ENCODE results near the gene CCNG2.

CCNG2 gene

DNA sequence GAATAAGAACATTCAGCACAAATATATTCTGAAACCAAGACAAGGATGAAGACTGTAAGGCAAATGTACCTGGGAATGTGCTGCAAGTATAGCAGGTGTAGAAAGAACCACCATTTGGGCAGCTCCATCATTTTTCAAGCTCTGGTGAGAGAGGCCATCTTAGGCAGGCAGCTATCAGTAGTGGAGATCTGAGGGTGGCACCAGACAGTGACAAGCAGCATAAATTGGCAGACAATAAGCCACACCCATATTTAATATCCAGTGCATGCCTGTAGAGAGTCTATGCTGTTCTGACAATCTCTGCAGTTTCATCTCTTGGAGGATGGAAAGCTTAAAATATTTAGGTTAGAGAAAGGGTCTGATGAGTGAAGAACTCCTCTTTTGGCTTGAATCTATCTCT is 22.5 kb downstream of the CCNG2 start:
- DNase-seq = no peak

DNA sequence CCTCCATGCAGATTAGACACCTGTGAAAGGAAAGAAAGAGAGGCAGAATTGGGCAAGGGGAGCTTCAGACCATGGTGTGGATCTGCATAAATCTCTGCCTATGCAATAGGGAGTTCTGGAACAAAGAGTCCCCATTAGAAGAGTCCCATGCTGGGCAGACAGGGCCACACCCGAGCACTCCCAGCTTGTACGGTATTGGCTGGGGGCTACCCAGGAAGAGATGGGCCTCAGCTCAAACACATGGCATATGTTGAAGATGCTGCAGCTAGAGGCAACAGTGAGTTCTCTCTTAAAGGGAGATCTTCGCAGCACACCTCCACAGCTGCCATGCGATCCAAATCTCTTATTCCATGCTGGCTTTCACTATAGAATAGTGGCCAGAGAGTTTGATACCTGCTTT is 24.7 kb downstream of the CCNG2 start:
- no peak for DNase-seq

DNA sequence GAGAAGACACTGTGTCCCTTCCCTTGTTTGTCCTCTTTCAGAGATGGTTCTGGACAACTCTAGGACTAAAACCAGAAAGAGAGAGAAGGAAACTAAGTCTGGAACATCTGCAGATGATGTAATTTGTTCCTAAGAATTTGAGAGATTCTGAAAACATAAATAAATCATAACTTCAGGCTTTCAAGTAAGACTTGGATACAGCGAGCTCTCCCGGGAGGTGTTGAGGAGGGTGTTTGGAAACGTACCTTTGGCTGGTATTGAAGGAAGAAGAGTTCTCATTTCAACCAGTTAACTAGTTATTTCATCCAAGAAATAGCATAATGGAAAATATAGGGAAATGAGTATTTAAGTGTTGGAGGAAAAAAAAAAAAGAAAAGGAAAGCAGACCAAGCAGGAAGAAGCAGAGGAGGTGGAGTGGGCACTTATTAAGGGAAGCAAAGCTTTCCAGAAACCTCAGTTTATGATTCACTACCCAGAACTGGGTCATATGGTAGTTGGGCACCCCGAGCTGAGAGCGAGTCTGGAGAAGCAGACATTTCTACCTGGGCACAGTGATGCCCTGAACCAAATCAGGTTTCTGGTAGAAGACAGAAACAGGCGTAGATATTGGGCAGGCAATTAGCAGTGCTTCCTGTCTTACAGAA is 26.9 kb downstream of the CCNG2 start:
- no peak for DNase-seq

DNA sequence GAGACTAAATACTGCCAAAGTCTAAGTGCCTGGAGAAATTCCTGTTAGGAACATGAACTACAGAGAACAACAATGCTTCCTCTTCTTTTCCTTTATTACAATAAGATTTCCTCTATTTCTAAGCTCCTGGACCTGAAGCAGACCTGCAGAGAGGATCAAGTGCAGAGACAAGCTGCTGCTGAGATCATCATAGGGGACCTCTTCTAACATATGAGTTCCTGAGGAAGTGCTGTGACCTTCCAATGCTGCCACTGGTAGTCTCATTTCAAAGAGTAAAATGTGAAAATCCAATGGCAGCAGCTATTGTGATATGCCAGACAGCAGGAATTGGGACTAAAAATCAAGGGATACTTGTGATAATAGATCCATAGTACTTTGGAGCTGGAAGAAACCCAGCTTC is 28.0 kb downstream of the CCNG2 start:
- DNase-seq = no peak

DNA sequence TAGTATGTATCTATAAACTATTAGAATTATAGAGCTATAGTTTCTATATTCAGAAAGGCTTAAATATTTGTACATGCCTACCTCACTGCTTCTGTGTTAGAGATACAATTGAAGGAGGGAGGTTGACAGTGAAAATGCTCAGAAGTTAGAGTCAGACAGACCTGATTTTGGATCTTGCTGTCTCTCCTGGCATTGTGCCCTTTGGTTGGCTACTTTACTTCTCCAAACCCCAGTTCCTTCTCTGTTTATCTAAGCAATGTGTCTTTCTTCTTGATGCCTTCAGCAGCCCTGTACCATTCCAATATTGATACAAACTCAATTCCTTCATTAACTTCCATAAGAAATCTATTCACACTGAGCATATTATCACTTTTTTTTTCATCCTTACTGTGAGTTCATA is 28.7 kb downstream of the CCNG2 start:
- DNase-seq = no peak

DNA sequence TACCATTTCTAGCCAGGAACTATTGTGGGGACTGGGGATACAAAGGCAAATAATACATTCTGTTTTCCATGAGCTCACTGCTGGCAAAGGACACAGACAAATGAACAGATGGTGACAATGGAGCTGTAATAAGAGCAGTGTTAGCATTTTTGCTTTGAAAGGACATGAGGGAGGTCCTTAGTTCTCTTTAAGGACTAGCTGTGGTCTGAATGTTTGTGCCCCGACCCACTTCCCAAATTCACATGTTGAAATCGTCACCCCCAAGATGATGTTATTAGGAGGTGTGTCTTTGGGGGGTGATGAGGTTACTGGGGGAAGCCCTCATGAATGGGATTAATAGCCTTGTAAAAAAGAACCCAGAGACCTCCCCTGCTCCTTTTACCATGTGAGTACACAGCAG is 30.3 kb downstream of the CCNG2 start:
- no peak for DNase-seq

DNA sequence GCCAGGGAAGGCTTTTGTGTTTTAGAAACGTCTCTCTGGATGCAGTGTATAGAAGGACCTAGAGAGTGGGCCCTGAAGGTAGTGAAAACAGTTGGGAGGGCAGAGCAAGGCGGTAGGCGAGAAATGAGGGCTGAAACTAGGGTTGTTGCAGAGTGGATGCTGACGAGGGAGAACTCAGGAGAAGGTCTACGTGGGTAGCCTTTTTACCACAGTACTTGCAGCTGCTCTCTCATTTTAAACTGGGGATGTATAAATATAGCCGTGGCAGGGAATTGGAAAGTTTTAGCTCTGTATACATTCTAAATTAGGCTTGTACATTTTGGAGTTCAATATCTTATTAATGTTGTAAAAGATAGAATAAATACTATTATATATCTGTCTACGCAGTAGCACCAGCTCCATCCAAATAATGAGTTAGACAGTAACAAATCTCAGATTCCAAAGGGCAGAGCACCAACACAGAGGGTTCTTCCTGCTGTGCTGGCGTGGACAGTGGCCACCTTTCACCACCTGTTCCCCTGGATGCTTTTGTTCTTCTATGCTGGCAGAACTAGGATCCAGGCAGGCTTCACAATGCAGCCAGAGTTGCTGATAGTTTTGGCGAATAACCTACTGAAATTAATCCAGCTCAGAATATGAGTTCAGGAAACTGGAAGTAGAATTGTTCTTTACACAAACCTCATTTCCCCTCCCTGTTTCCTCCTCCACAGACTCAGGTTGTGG is 31.7 kb downstream of the CCNG2 start:
- no peak for DNase-seq

DNA sequence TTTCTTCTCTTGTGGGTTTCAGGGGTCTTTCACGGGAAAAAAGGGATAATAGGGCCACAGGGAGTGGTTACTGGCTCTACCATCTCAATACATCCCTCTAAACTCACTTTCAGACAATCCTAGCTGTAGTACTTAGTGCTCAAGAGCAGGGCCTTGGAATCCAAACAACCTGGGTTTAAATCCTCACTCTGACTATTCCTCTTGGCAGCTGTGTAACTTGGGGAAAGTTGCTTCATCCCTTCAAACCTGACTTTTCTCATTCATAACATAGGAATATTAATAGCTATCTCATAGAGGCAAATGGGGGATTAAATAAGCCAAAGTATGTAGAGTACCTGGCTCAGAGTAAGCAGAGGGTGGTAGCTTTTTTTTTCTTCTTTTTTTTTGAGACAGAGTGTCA is 32.4 kb downstream of the CCNG2 start:
- DNase-seq = no peak

DNA sequence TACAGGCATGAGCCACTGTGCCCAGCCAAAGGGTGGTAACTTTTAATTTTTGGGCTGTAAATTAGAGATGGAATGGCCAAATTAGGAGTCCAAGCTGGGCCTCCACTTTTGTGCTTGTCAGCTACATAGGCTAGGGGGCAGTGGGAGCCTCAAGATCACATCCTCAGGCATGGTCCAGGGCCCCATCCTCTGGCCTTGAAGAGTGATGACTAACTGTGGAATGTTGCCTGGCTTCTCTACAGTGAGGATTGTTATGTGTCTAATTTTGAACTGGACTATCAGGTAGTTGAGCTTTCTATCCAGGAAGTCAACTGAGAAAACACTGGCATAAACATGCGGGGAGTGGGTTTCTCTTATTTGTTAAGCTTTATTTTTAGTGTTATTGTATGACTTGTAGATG is 33.0 kb downstream of the CCNG2 start:
- DNase-seq = no peak

DNA sequence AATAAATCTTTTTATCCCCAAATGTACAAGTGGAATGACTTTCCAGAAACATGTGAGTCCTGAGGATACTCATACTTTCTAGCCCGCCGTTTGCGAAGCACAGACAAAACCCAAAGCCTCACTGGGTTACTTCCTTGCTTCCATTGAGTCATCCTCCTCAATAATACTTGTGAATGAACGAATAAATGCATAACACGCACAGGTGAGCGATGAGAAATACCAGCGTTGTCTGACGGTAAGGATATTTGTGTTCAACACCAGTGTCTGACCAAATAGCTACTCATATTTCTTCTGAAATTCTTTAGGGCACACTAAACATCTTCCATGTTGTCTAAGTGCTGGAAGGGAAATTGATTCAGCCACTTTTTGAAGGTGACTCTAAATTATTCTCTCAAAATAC is 36.0 kb downstream of the CCNG2 start:
- DNase-seq = no peak

DNA sequence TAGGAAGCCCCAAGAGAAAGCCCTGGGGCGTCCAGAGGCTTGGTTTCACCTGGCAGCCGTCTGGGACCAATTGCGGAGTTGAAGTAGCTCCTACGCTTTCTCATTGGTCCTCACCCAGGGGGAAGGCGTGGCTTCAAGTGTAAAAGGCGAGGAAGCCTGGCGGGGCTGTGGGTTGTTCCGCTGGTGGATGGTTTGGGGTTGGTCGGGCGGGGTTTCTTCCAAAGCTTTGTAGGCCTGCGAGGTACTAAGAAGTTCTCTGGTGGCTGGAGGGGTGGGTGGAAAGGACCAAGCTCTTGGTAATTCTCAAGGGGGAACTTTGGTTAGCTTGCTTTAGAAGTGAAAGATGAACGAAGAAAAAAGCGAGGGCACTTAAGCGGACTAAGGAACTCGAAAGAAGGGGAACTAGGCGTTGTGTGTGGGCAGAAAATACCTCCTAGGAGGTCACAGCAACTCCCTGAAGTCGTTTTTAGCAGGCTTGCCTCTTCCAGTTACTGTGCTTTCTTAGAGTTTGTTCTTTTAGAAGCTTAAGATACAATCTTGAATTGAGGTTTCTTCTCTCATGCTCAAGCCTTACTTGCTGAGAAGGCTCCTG is 36.6 kb downstream of the CCNG2 start:
- peak; percentile 60 for DNase-seq

DNA sequence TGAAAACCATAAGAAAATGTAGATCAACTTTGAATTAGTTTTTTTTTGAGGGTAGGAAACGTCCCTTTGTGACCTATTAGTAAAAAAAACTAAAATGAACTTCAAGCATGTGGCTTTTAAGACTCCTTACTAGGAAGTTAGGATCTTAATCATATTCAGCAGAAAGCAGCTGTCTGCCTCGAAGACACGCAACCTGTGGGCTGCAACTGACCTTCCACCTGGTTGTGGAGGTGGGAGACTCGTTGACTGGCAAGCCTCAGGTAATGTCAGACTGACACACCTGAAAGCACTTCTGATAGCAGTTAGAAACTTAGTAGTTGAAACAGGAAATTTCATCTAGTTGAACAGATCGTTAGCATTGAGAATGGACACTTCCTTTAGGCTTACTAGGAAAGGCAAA is 37.4 kb downstream of the CCNG2 start:
- no peak for DNase-seq

DNA sequence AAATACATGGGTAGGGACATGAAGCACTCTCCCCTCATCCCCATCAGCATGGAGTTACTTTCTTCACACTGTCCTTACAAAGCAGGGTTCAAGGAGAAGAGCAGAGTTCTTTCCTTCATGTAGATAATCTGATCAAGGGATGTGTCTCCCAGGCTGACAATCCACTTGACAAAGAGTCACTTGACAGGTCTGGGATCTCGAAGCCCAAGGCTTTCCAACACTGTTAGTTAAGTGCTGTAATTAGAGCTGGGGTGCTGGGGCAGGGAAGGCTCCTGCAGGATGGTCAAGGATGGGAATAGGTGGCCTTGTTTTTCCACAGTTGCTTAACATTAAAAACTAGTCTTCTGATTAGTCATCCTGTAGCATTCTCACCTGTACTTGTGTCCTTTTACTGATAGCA is 38.0 kb downstream of the CCNG2 start:
- DNase-seq = no peak

DNA sequence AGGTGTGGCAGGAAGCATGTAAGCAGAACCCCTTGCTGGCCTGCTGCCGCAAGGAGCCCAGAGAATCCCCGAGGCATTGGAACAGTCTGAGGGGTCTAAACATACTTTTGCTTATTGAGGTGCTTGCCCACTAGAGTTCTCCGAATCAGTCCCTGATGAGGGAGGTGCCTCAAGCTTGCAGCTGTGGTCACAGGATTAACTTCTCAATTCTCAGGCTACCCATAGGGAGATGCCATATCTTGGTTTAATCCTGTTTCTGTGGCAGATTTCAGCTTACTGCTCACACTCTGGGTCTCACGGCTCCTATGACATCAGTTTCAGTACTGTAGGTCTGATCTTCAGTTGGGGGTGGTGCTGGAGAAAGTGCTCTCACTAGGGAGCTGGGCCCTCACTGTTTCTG is 39.9 kb downstream of the CCNG2 start:
- no peak for DNase-seq

DNA sequence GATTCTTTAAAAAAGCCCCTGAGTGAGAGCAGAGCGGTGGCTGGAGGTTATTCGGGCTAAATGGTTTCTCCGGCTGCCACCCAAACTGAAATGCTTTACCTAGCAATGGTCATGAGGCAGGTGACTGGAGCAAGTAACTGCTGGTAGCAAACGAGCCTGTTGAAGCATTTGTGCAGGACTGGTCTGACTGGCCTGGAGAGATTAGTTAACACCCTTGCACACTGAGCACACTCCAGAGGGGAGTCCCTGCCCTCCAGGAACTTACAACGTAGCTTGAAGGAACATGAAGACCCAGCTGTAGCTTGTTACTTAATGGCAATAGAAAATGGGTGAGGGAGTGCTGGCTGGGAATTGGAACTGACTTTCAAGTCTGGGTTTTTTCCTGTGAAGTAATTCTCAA is 40.4 kb downstream of the CCNG2 start:
- no peak for DNase-seq

DNA sequence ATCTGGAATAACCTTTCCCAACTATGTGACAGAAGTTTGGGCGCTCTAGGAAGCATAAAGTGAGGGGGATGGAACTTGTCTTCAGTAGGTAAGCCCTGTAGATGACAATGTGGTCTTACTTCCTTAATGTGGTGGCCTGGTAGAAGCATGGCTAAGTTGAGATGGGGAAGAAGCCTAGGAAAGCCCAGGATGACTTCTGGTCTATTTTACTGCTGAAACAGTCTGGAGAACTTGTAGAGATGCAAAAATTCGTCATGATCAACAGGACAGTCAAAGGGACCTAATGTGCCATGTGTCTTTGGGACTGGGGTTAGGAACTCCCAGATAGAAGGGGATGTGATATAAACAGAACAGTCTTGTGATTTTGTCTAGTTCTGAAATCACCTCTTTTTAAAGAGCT is 40.8 kb downstream of the CCNG2 start:
- DNase-seq = no peak

DNA sequence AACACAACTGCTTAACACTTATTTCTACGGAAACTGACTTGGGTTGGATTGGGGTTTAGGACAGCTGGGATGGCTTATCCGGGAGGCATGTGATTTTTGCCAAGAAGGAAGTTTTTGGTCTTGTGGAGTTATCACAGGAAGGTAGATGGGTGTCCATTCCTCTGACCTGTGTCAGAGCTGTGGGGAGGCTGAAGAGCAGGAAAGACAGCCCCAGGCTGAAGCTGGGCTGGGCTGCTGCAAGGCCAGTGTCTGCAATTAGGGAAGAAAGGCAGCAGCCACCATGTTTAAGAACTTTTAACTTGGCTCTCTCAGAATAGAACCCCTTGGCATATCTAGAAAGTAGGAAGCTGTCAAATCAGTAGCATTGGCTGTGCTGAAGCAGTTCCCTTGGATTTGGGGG is 42.3 kb downstream of the CCNG2 start:
- no peak for DNase-seq

DNA sequence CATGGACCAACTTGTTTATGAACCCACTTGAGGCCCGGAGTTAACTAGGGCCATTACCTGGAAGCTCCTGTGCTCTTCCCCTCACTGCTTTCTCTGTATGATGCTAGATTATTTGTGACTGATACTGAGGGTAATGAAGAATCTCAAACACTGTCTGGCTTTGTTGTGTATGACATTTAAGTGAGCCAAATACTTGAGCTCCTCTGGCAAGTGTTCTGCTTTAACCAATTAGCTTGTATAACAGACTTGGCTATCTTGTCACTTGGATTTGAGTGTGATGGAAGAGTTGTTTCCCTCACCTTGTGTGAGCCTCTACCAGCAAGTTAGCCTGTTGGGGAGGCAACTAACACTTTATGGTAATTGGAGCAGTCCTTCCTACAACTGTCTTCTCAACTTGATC is 42.7 kb downstream of the CCNG2 start:
- no peak for DNase-seq

DNA sequence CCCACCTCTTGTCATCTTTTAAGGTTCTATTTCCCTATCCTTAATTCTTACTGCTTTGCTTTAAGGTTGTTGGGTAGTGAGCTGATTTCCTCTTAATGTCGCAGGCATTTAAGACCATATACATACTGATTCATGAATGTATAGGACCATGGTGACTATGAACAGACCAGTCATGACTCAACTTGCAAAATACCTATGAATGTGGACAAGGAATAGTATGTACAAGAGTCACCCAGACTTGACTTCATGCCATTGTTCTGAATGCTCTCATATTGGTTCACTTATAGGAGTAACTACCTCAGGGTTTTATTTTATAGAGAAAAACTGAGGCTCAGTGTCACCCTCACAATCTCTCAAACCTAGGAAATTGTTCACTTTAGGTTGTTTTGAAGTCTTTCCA is 44.3 kb downstream of the CCNG2 start:
- no peak for DNase-seq

DNA sequence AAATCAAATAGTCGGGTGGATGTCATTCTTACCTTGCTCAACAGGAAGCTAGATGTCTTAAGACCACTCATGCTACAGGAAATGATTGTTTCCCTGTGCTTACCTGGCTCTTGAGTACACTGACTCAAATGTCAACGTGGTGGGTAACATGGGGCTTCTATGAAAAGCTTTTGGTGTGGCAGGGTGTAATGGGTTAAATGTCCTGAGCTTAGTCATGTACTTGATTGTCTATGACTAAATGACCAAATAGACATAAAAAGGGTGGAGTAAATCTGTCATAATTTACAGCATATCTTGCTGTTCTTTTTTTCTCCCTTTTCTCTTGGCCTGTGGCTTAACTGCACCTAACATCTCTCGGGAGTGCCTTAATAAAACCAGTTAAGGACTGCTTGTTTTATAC is 44.9 kb downstream of the CCNG2 start:
- no peak for DNase-seq

DNA sequence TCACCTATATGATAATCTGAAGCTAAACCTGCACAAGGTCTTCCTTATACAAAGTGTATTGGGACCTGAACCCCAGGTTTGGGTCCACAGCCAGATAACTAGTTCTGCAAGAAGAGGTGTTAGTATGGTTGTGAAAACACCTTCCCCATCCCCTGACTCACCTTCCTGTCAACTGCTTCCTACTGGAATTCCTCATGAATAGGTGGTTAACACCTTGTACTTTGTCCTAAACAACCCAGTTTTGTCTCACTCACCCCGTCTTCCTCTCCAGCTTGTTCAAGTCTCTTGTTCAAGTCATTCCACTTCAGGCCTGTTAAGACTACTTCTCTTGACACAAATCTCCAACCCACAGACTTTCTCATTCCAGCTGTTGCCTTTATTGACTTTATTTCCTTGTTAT is 45.5 kb downstream of the CCNG2 start:
- DNase-seq = no peak

DNA sequence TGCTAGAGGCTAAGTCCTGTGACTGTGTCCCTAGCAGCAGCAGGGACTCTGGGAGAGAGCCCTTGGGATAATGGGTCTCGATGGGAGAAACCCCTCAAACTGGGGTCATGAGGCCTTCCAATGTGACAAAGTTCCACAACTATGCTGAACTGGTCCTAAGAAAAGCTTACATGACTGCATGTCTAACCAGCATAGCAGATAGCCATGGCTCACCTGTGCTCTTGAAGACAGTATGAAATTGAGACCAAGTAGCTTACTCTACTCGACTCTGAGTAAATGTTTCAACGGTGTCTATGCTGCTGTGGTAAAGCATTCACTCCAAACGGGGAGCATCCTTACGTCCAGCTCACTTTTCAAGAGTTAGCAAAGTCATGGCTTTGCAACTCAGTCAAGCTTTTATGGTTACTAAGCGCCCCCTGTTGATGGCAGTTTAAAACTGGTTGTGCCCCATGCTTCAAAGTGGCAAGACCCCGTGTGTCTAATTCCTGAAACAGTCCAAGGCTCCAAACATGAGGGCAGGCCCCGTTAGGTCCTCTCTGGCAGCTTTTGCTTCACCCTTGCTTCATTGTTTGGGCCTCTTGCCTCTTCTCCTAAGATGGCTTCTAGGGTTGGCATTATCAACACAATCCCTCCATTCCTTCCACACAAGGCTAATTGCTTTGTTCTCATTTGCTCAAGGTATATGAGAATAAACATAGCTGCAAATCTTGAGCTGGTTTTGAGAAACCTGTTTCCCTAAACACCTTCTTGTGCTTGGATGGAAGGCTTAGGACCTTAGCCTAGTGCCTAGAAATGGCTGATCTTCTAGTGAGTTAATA is 46.6 kb downstream of the CCNG2 start:
- peak; percentile 31 for DNase-seq

DNA sequence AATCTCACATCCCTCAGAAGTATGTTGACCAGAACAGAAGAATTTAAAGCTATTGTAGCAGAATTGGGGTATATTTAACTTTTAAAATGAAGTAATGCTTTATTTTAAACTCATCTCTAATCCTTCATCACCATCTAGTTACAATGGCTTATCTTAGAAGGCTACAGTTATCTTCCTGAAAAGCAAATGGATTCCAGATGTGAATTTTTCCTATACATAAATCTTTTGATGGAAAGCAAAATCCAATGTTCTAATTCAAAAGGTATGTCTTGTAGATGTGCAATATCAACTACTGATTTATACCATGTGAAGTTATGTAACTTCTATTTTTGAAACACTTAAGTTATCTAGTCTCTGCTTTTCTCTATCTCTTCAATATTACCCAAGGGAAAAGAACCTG is 47.6 kb downstream of the CCNG2 start:
- no peak for DNase-seq

DNA sequence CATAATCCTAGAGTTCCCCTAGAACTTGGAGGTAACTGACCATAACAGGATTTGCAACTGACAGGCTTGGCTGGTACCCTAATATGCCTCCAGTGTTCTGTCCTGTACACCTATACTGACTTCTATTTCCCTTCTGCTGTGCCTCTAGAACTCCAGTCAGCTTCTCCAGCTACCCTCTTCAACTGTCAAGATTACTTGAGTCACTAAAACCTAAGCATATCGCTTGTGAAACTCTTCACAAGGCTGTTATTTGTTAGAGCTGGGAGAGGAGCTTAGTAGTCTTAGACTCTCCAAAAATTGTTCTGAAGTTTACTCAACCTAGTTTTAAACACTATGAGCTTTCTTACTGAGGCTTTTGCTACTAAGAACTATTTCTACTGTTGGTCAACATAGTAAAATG is 52.0 kb downstream of the CCNG2 start:
- DNase-seq = no peak

Measured in activated effector memory CD4-positive, alpha-beta T cell treated with Interleukin-2 at 50 U/mL for 16 hours (primary cell).